Esophagus muscularis mucosa (tissue), 4 donors: ENCODE measurements around the gene MICALL1. TPM values are rescaled to one million over a fixed set of nuclear protein-coding genes. Genes with fewer than 3 reads are reported as not detected.

Experiments
- DNase-seq: peaks from one replicate; pipeline ENCODE4 v3.0.0-alpha.2; 2017; ENCODE audit errors: extremely low spot score
- H3K27ac ChIP-seq, 4 donors: fragments of 200-600 bp; sonication (generic); replicated peaks in 1 of 4; 1 replicate in 3 of 4; 2 replicates in 1 of 4; pipeline ENCODE4 v1.5.1; 2016 to 2019; ENCODE audit warnings: mild to moderate bottlenecking in 1 of 4
- H3K27me3 ChIP-seq, 4 donors: fragments of 200-600 bp; sonication (generic); one replicate each; pipeline versions ENCODE4 v1.5.1 to v1.6.0; 2016 to 2019
- H3K36me3 ChIP-seq, 4 donors: fragments of 200-600 bp; sonication (generic); one replicate each; pipeline ENCODE4 v1.5.1; 2016 to 2019
- H3K4me1 ChIP-seq, 4 donors: fragments of 200-600 bp; sonication (generic); one replicate each; pipeline ENCODE4 v1.5.1; 2016 to 2019
- H3K4me3 ChIP-seq, 4 donors: fragments of 200-600 bp; sonication (generic); 1 replicate in 2 of 4; 2 replicates in 2 of 4; pipeline ENCODE4 v1.5.1; 2016 to 2019; ENCODE audit warnings: mild to moderate bottlenecking in 4 of 4, moderate library complexity in 1 of 4
- H3K9me3 ChIP-seq, 4 donors: fragments of 200-600 bp; sonication (generic); 1 replicate in 3 of 4; 2 replicates in 1 of 4; pipeline ENCODE4 v1.5.1; 2016 to 2019
- EP300 ChIP-seq: sonication (generic); formaldehyde crosslinking; IDR thresholded peaks from one replicate; pipeline ENCODE4 v1.6.1; 2017; ENCODE audit warnings: antibody characterized with exemption
- POLR2A ChIP-seq: fragments of 450-650 bp; IDR thresholded peaks from one replicate; pipeline ENCODE4 v1.6.1; 2017; ENCODE audit warnings: antibody characterized with exemption, moderate library complexity, mild to moderate bottlenecking, low read depth
- POLR2AphosphoS5 ChIP-seq, 2 donors: sonication (generic); formaldehyde crosslinking; IDR thresholded peaks; one replicate each; pipeline ENCODE4 v1.6.1; 2017; ENCODE audit warnings: antibody characterized with exemption in 2 of 2
- WGBS: methylation state at CpG from one replicate; pipeline ENCODE4 v1.1.5; 2018; 5-methylcytosine and 5-hydroxymethylcytosine counted together
- intact Hi-C: fragments of 100-400 bp; cut with DNase I; formaldehyde crosslinking; loops from one replicate; pipeline ENCODE4 v1.15.1; 2023
- total RNA-seq, 4 donors: library from RNA; depleted of rRNA; stranded (reverse); fragments of >200 nt; gene quantifications; one replicate each; pipeline versions ENCODE4 v1.1.0 to v1.2.1, GENCODE V29; 2016
- TF ChIP-seq, protein P1 (sequence below), 3 experiments: fragments of 200-600 bp in 2 of 3; fragments of 450-650 bp in 1 of 3; sonication (generic) in 2 of 3; IDR thresholded peaks; one replicate each; pipeline ENCODE4 v1.5.1; 2017 to 2019; ENCODE audit warnings: antibody characterized with exemption in 3 of 3, mild to moderate bottlenecking in 2 of 3, moderate library complexity in 1 of 3

Gene MICALL1
- total RNA-seq, 4 donors from 2014 or later, result 51.2 to 136 (median 71.2) TPM

DNA sequence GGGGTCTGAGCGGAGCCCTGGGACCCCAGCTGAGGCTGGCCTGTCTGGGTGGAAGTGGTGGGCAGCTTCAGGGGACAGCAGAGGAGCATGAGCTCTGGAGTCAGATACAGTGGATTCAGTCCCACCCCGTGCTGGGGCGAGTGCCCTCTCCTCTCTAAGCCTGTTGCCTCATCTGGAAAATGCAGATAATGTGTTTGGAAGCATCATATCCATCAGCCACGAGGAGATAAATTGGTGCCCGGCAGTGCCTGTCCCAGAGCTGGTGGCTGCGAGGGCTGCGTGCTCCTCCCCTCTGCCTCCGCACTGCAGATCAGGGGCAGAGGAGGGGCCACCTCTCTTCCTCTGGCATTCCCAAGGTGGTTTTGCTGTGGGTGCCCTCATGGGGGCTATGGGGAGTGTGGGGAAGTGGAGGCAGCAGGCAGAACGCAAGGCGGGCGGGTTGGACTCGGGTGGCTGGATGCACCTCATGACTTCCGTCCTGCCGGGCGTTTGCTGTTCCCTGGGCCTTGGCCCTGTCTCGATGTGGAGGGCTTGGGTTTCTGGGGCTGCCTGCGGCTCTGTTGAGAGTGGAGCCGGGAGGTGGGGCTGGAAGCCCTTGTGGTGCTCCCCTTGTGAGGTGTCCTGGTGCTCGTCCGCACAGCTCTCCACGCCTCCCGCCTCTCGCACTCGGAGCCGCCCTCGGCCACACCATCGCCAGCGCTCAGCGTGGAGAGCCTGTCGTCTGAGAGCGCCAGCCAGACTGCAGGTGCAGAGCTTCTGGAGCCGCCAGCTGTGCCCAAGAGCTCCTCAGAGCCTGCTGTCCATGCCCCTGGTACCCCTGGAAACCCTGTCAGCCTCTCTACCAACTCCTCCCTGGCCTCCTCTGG lies 20.9 kb downstream of the MICALL1 start:
- Histone ChIP-seq H3K4me1 (peaks cover 9 to 67% (median 39%) of the 10 kb centered on the region in 4 donors), H3K27ac (peak overlapping the region; percentile 40 to 61 (median 57)), H3K36me3 (peaks cover 58 to 98% (median 92%) of the 10 kb centered on the region in 4 donors), H3K27me3 (no peaks in the 10 kb centered on the region), H3K4me3 (no peak overlapping the region), H3K9me3 (no peaks in the 10 kb centered on the region)
- 83% methylated on average over 15 of the region's 32 CpGs for WGBS
- intact Hi-C loops, result no loop called here
- no peak for DNase-seq
- TF ChIP-seq POLR2AphosphoS5 (IDR thresholded peaks at IDR 0.05), result no peak
- no peak for TF ChIP-seq EP300
- TF ChIP-seq, protein P1, sequence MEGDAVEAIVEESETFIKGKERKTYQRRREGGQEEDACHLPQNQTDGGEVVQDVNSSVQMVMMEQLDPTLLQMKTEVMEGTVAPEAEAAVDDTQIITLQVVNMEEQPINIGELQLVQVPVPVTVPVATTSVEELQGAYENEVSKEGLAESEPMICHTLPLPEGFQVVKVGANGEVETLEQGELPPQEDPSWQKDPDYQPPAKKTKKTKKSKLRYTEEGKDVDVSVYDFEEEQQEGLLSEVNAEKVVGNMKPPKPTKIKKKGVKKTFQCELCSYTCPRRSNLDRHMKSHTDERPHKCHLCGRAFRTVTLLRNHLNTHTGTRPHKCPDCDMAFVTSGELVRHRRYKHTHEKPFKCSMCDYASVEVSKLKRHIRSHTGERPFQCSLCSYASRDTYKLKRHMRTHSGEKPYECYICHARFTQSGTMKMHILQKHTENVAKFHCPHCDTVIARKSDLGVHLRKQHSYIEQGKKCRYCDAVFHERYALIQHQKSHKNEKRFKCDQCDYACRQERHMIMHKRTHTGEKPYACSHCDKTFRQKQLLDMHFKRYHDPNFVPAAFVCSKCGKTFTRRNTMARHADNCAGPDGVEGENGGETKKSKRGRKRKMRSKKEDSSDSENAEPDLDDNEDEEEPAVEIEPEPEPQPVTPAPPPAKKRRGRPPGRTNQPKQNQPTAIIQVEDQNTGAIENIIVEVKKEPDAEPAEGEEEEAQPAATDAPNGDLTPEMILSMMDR (IDR thresholded peaks at IDR 0.05), result no peak
- TF ChIP-seq POLR2A, result no peak

DNA sequence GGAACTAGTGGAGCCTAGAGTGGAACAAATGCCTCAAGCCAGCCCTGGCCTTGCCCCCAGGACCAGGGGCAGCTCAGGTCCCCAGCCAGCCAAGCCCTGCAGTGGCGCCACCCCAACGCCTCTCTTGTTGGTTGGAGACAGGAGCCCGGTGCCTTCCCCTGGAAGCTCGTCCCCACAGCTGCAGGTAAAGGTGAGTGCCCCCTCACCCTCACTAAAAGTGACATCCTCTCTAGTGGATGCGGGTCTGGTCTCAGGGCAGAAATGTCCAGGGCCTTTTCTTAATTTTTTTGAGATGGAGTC lies 21.5 kb downstream of the MICALL1 start:
- DNase-seq, result no peak
- no peak overlapping the region for H3K4me3 ChIP-seq
- peak overlapping the region; percentile 31 to 61 (median 57) for H3K27ac ChIP-seq
- H3K27me3 ChIP-seq, result no peaks in the 10 kb centered on the region
- no peaks in the 10 kb centered on the region for H3K9me3 ChIP-seq
- peaks cover 61 to 98% (median 95%) of the 10 kb centered on the region in 4 donors for H3K36me3 ChIP-seq
- TF ChIP-seq POLR2AphosphoS5 (IDR thresholded peaks at IDR 0.05) (no peak), POLR2A (no peak), EP300 (no peak)
- TF ChIP-seq, protein P1 (IDR thresholded peaks at IDR 0.05), result no peak
- 95% methylated on average over 4 of the region's 5 CpGs for WGBS
- intact Hi-C loops, result no loop called here
- peaks cover 9 to 69% (median 41%) of the 10 kb centered on the region in 4 donors for H3K4me1 ChIP-seq

DNA sequence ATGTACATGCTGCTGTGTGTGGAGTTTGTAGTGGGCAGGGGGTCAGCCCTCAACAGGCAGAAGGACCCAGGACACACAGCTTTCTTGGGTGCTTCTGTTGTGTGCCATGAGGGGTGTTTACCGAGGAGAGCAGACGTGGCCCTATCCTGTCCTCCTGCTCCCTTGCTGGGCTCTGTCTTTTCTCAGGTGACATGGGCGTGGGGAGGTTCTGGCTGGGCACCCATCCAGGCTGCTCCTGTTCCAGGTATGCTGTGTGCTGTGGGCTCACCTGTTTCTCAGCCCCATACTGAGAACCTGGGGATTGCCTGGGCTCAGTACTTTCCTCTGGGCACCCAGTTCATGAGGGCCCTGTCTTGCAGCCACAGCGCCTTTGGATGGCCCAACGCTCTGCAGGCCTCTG lies 23.3 kb downstream of the MICALL1 start:
- Histone ChIP-seq H3K27me3 (no peaks in the 10 kb centered on the region), H3K9me3 (no peaks in the 10 kb centered on the region), H3K4me3 (no peak overlapping the region), H3K36me3 (peaks cover 51 to 90% (median 87%) of the 10 kb centered on the region in 4 donors), H3K4me1 (peaks cover 24 to 76% (median 59%) of the 10 kb centered on the region in 4 donors), H3K27ac (peak overlapping the region; percentile 50 to 84 (median 74))
- WGBS, result 64% methylated on average over 3 of the region's 5 CpGs
- intact Hi-C loops, result no loop called here
- TF ChIP-seq POLR2A, result no peak
- TF ChIP-seq, protein P1 (IDR thresholded peaks at IDR 0.05), result no peak
- TF ChIP-seq EP300, result no peak
- TF ChIP-seq POLR2AphosphoS5 (IDR thresholded peaks at IDR 0.05), result no peak
- DNase-seq, result no peak

DNA sequence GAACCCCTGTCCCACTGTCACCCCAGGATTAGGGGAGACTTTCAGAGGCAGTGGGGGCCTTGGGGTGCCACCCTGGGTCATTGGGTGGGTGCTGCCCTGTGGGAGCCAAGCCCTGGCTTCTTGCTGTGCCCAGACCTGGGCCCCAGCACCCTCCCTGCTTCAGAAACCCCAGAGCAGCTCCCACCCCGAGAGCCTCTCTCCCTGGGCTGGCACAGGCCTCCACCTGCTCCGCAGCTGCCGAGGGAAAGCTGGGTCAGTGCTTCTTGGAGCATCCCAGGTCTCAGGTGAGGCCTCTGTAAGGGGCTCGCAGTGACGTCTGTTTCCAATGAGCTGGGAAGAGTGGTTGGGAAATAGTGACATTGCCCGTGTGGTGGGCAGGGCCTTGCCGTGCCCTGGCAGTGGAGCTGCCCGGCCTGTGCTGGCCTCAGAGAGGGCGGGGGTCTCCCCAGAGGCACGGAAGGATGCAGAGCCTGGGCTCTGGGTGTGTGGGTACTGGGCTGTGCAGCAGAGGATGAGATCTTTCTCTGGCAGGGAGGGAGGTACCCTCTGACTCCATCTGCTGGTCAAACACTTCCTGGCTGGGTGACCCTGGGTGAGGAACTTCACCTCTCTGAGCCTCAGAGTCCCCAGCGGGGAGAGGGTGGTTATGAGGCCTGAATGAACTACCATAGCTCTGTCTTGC lies 24.3 kb downstream of the MICALL1 start:
- H3K4me1 ChIP-seq, result peaks cover 28 to 75% (median 60%) of the 10 kb centered on the region in 4 donors
- 77% methylated on average over 3 of the region's 11 CpGs for WGBS
- peak overlapping the region; percentile 50 to 84 (median 74) for H3K27ac ChIP-seq
- intact Hi-C loops, result loop anchor here (5.0 kb wide), 1 partner anchor 43 kb away; no protein-coding TSS in a partner anchor
- H3K36me3 ChIP-seq, result peaks cover 45 to 84% (median 80%) of the 10 kb centered on the region in 4 donors
- DNase-seq, result no peak
- TF ChIP-seq POLR2AphosphoS5 (IDR thresholded peaks at IDR 0.05) (peak in 1 of 2 donors; percentile 9), POLR2A (no peak), EP300 (no peak)
- TF ChIP-seq, protein P1 (IDR thresholded peaks at IDR 0.05), result peak; percentile 38 to 65 (median 49)
- no peaks in the 10 kb centered on the region for H3K27me3 ChIP-seq
- H3K4me3 ChIP-seq, result no peak overlapping the region
- no peaks in the 10 kb centered on the region for H3K9me3 ChIP-seq
